ENCODE data around the gene NOX5. TPM values are rescaled to one million over a fixed set of nuclear protein-coding genes. Genes with fewer than 3 reads are reported as not detected.
"Not testable (repeated sequence)": the region's sequence is repeated elsewhere in the genome, so short reads cannot be mapped to it uniquely, and the experiment has no call there.

Gene NOX5
- total RNA-seq, 2 donors from 2014 or later = not detected

DNA sequence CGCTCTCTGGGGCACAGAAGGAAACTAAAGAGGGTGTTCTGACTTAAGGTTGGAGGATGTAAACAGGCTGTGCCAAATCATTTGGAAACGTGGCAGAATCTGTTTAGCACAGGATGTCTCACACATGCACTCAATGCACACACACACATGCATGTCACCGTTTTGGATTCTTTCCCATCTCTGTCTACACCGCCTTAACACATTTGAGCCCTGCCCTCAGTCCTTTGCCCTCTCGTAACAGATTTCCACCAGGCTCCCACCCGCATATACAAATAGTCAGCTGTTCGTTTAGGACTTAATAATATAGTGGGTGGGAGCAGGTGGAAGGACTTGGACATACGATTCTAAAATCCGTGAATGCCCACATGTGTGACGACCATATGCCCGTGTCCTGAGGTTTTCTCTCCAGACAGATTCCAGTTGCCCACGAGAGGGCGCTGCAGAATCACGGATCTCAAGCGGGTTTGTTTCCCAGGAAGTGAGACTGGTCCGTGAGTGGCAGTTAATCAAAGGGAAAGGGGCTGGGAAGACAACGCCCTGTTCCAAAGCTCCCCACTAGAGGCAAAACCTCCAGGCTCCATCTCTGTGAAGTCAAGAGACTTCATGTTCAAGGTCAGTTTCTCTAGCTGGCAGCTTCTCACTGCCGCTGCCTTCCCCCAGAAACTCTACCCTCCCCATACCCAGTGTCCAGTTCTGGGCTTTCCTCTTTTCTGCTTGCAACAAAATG, 44.5 kb downstream of the NOX5 start:
- Mint-ChIP-seq H3K4me3 (no peak overlapping the region), H3K4me1 (peaks cover 13% of the 10 kb centered on the region), H3K27ac (peak overlapping the region; percentile 74), H3K27me3 (peaks cover 21% of the 10 kb centered on the region), H3K36me3 (ENCODE audit: low read depth) (peaks cover 5% of the 10 kb centered on the region)
- ATAC-seq = peak; percentile 60
- peak; percentile 52 to 61 (median 57) for DNase-seq
- no peaks in the 10 kb centered on the region for H3K9me3 ChIP-seq (ENCODE audit: control insufficient read depth, low read length, poor library complexity, severe bottlenecking)

DNA sequence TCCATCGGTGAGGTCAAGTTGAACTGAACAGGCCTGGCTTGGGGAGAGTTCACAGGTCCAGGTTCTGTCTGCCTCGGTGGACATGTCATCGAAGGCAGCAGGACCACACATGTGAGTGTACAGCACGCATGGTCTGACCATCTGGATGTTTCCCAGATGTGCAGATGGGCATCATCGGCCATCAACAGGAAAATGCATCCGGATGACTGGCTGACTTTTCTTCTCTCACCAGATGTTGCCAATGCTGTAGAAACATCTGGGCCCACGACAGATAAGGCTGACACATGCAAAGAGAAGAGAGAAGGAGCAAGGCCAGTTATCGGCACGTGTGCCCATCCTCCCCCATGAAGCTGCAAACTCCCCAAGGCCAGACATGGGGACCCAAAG, 45.1 kb downstream of the NOX5 start:
- ATAC-seq (no peak), DNase-seq (no peak)

DNA sequence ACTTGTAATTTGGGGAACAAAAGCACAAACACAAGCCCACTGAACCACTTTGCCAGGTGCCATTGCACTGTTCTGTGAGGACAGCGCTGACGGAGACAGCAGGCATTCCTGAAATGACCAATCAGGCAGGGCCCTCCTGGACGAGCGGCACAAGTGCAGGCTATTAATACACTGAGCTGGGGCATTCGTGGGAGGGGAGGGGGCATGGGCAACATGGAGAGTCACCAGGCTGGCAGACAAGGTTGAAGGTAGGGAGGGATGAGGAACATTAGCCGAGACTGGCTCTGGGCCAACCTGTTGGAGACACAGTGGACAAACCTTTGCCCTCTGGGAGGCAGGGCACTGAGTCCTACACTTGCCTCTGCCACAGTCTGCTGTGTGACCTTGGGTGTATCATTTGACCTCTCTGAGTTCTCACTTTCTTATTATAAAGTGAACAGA, 45.6 kb downstream of the NOX5 start:
- Mint-ChIP-seq H3K4me1 (peaks cover 11% of the 10 kb centered on the region), H3K36me3 (ENCODE audit: low read depth) (no peaks in the 10 kb centered on the region), H3K4me3 (no peak overlapping the region), H3K27ac (peak overlapping the region; percentile 74), H3K27me3 (peaks cover 15% of the 10 kb centered on the region)
- DNase-seq = no peak
- ATAC-seq = no peak
- H3K9me3 ChIP-seq (ENCODE audit: control insufficient read depth, low read length, poor library complexity, severe bottlenecking) = no peaks in the 10 kb centered on the region

More for the DNA sequence above, 45.1 kb downstream of the NOX5 start:
- Mint-ChIP-seq H3K4me1 (peaks cover 12% of the 10 kb centered on the region), H3K27ac (peak overlapping the region; percentile 74), H3K4me3 (no peak overlapping the region), H3K36me3 (ENCODE audit: low read depth) (peaks cover 2% of the 10 kb centered on the region), H3K27me3 (peaks cover 16% of the 10 kb centered on the region)
- no peaks in the 10 kb centered on the region for H3K9me3 ChIP-seq (ENCODE audit: control insufficient read depth, low read length, poor library complexity, severe bottlenecking)

DNA sequence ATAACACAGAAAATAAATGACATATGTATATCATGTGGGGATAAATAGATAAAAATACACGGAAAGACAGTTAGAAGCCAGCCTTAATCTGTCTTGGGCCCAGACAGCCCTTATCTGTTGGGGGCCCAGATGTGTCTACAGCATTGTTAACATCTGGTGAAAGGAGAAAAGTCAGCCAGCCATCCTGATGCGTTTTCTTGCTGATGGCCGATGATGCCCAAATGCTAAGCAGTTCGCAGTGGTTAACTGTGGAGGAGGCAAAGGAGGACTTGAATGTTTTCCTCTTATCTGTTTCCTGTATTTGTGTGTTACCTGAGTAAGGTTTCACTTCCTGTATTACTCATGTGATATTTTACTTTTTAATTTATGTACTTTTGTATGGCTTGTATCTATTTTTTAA, 46.2 kb downstream of the NOX5 start:
- ATAC-seq (peak; percentile 75), DNase-seq (no peak)
- H3K36me3 Mint-ChIP-seq (ENCODE audit: low read depth) = no peaks in the 10 kb centered on the region
- H3K9me3 ChIP-seq (ENCODE audit: control insufficient read depth, low read length, poor library complexity, severe bottlenecking) = no peaks in the 10 kb centered on the region
- H3K4me1 Mint-ChIP-seq = peaks cover 13% of the 10 kb centered on the region
- peak overlapping the region; percentile 74 for H3K27ac Mint-ChIP-seq
- H3K27me3 Mint-ChIP-seq = peaks cover 20% of the 10 kb centered on the region
- no peak overlapping the region for H3K4me3 Mint-ChIP-seq

DNA sequence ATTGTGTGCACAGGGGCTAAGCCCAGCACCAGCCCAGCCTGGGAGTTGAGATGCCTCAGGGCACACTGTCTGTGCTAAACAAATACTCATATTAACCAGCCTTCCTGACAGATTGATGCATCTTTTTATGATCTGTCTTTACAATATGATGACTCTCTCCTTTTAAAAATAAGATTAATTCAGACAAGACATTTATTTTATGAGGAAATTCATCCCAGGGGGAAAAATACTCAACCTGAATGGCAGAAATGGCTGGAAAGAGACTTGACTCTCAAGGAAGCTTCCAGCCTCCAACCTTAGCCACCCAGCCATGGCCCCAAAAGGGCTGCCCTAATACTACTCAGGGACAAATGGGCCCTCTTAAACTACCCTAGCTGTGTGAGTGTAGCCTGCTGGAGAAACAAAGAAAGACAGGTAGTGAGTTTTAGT, 46.9 kb downstream of the NOX5 start:
- ATAC-seq = no peak
- Mint-ChIP-seq H3K4me3 (no peak overlapping the region), H3K4me1 (peaks cover 13% of the 10 kb centered on the region), H3K36me3 (ENCODE audit: low read depth) (no peaks in the 10 kb centered on the region), H3K27me3 (peaks cover 20% of the 10 kb centered on the region), H3K27ac (peak overlapping the region; percentile 74)
- H3K9me3 ChIP-seq (ENCODE audit: control insufficient read depth, low read length, poor library complexity, severe bottlenecking) = no peaks in the 10 kb centered on the region
- DNase-seq = no peak

DNA sequence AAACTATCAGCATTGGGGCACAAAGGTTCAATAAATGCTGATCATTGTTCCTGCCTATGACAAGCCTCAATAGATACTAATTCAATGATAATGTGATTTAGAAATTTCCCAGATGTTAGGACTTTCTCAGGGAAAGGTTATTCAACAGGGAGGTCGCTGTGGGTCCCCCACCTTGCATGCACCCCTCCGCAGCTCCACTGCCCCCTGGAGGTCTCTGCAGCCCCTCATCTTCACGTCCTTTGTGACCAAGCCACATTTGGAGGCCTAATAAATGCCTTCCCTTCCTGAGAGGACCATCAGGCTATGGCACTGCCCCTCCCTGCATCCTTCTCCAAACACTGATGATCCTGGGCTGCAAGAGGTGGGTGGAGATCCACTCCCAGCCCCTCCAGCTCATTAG, 50.2 kb downstream of the NOX5 start:
- peaks cover 12% of the 10 kb centered on the region for H3K27me3 Mint-ChIP-seq
- no peak overlapping the region for H3K4me3 Mint-ChIP-seq
- no peaks in the 10 kb centered on the region for H3K36me3 Mint-ChIP-seq (ENCODE audit: low read depth)
- H3K9me3 ChIP-seq (ENCODE audit: control insufficient read depth, low read length, poor library complexity, severe bottlenecking) = no peaks in the 10 kb centered on the region
- peaks cover 7% of the 10 kb centered on the region for H3K4me1 Mint-ChIP-seq
- DNase-seq (no peak), ATAC-seq (no peak)
- H3K27ac Mint-ChIP-seq = no peak overlapping the region

DNA sequence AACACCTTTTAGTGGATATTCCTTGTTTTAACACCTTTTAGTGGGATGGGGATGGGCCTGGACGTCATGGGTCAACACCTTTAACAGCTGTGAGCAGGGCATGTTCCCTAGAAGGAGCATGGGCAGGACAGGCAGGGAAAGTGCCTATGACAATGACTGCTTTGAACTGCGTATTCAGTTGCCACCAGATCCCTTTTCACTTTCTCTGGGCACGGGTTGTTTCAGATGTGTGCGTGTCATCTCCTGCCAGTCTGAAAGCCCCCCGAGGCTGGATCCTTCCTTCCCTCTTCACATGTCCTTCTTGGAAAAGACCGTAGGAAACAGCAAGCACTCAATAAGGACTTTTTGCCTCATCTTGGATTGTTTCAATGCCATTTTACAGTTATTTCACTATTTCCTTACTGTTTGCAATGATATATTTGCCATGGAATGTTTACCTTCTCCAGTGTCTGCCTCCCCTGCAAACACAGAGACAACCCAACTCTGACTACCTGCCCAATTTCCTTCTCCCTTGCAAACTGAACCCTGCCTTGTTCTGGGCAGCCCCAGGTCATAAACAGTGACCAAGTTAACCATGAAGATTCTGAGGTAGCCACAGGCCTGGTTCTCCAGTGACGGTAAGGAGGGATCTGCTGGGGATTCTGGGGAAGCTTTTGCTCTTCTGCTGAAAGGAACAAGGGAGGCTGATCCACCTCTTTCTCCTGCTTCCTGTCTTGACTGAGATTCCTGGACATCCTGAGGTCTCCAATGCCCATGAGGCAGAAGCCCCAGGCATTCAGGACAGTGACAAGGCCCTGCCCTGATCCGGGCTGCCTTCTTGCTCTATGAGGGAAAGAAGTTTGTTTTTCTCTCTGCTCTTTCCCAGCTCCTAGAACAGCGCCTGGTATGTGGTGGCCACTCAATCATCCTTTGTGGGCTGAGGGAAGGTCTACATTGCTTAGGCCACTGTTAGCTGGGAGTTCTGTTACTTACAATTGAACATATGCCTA, 51.8 kb downstream of the NOX5 start:
- Mint-ChIP-seq H3K4me3 (no peak overlapping the region), H3K27ac (peak overlapping the region; percentile 63), H3K4me1 (peaks cover 4% of the 10 kb centered on the region), H3K27me3 (peaks cover 13% of the 10 kb centered on the region), H3K36me3 (ENCODE audit: low read depth) (no peaks in the 10 kb centered on the region)
- H3K9me3 ChIP-seq (ENCODE audit: control insufficient read depth, low read length, poor library complexity, severe bottlenecking) = no peaks in the 10 kb centered on the region
- DNase-seq (no peak), ATAC-seq (no peak)

DNA sequence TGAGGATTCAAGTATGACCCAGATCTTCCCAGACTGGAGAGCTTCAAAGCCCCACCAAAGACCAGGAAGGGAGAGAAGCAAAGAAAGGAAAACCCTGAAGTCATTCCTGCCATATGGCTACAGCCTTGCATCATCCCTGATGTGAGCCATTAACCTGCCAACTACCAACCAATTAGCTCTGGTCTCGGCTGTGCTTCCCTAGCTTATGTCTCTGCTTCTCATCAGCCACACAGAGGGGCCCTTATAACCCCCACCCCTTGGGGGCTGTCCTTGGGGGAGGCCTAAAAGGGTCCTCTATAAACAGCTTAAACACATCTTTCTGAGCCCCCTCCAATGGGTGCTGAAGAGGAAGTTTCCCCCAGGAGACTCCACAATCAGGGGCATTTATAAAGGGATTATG, 52.8 kb downstream of the NOX5 start:
- H3K27me3 Mint-ChIP-seq = peaks cover 23% of the 10 kb centered on the region
- H3K27ac Mint-ChIP-seq = no peak overlapping the region
- H3K4me3 Mint-ChIP-seq = no peak overlapping the region
- H3K9me3 ChIP-seq (ENCODE audit: control insufficient read depth, low read length, poor library complexity, severe bottlenecking) = no peaks in the 10 kb centered on the region
- no peak for ATAC-seq
- H3K36me3 Mint-ChIP-seq (ENCODE audit: low read depth) = no peaks in the 10 kb centered on the region
- H3K4me1 Mint-ChIP-seq = peaks cover 2% of the 10 kb centered on the region
- no peak for DNase-seq

DNA sequence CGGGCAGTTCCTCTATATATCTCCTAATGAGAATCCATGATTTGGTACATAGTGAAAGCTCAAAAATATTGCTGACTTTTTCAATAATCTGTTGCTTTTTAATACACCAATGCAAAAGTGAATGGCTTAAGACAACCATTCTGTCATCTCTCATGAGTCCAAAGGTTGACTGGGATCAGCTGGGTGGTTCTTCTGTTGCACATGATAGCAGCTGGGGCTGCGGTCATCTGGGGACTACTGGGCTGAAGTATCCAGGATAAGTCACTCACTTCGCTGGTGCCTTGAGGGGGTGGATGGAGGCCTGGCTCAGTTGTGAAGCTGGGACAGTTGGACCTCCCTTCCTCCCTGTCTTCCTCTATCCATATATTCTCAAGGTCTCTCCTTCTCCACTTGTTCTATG, 53.7 kb downstream of the NOX5 start:
- no peaks in the 10 kb centered on the region for H3K9me3 ChIP-seq (ENCODE audit: control insufficient read depth, low read length, poor library complexity, severe bottlenecking)
- no peak for ATAC-seq
- Mint-ChIP-seq H3K27ac (no peak overlapping the region), H3K4me1 (peaks cover 2% of the 10 kb centered on the region), H3K36me3 (ENCODE audit: low read depth) (no peaks in the 10 kb centered on the region), H3K4me3 (no peak overlapping the region), H3K27me3 (peaks cover 30% of the 10 kb centered on the region)
- no peak for DNase-seq

DNA sequence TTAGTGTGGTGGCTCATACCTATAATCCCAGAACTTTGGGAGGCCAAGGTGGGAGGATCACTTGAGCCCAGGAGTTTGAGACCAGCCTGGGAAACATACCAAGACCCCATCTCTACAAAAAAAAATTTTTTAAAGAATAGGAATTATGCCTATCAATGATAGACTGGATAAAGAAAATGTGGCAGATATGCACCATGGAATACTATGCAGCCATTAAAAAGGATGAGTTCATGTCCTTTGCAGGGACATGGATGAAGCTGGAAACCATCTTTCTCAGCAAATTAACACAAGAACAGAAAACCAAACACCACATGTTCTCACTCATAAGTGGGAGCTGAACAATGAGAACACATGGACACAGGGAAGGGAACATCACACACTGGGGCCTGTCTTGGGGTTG, 54.8 kb downstream of the NOX5 start:
- H3K9me3 ChIP-seq (ENCODE audit: control insufficient read depth, low read length, poor library complexity, severe bottlenecking); ATAC-seq; H3K4me1 Mint-ChIP-seq; DNase-seq; H3K27ac Mint-ChIP-seq; H3K36me3 Mint-ChIP-seq (ENCODE audit: low read depth); H3K4me3 Mint-ChIP-seq: not testable (repeated sequence)
- peaks cover 42% of the 10 kb centered on the region for H3K27me3 Mint-ChIP-seq

DNA sequence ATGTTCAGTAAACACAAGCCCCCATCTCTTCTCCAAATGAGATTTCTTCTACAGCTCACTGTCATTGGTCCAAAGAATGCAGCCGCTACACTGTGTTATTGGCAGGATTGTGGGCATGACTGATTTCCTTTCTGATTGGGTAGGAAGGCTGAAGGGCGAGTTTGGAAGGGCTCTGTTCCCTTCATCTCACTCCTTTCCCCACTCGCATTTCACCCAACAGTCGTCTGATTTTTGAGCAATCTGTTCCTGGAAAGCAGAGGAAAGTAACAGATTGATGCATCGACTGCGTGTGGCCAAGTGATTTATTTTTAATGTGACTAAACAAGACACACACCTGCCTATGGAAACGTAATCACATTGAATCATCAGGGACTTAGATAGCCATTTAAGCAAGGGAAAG, 55.5 kb downstream of the NOX5 start:
- Mint-ChIP-seq H3K36me3 (ENCODE audit: low read depth) (peaks cover 4% of the 10 kb centered on the region), H3K4me1 (peaks cover 16% of the 10 kb centered on the region), H3K4me3 (no peak overlapping the region), H3K27me3 (peaks cover 48% of the 10 kb centered on the region), H3K27ac (no peak overlapping the region)
- H3K9me3 ChIP-seq (ENCODE audit: control insufficient read depth, low read length, poor library complexity, severe bottlenecking) = no peaks in the 10 kb centered on the region
- ATAC-seq (no peak), DNase-seq (no peak)

DNA sequence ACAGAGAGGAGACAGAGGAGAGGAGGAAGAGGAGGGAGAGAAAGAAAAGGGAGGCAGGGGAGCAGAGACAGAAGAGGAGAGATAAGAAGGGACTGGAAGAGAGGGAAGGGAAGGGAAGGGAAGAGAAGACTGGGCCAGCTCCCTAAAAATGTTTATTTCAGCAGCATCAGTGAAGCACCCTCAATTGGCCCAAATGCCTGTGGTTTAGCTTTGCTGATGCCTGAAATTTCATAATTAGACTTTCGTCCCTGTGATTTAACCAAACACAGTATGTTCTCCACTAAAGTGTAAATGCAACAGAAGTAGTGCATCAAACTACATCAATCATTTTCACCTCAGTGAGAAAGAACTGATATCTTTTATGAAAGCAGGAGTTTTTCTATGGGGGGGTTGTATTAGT, 55.9 kb downstream of the NOX5 start:
- Mint-ChIP-seq H3K4me3 (no peak overlapping the region), H3K4me1 (peaks cover 15% of the 10 kb centered on the region), H3K36me3 (ENCODE audit: low read depth) (peaks cover 4% of the 10 kb centered on the region), H3K27ac (no peak overlapping the region), H3K27me3 (peaks cover 48% of the 10 kb centered on the region)
- no peak for ATAC-seq
- DNase-seq = no peak
- no peaks in the 10 kb centered on the region for H3K9me3 ChIP-seq (ENCODE audit: control insufficient read depth, low read length, poor library complexity, severe bottlenecking)

DNA sequence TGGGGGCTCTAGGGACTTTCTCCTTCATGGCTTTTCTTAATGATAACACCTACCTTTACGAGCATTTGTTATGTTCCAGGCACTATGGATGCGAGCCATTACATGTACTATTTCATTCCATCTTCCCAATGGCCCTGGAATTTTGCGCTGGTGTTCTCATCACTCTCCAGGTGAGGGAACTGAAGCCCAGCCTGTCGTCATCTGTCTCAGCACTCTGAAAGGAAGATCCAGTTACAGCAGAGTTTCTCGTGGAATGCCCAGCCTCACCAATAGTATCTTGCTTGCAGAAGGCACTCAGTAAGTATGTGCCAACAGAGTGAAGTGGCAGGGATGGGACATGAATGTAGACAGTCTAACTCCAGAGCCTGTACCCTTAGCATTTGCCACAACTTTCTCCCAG, 56.8 kb downstream of the NOX5 start:
- H3K4me3 Mint-ChIP-seq = no peak overlapping the region
- no peak for ATAC-seq
- H3K9me3 ChIP-seq (ENCODE audit: control insufficient read depth, low read length, poor library complexity, severe bottlenecking) = no peaks in the 10 kb centered on the region
- no peak overlapping the region for H3K27ac Mint-ChIP-seq
- peaks cover 55% of the 10 kb centered on the region for H3K27me3 Mint-ChIP-seq
- DNase-seq = no peak
- peaks cover 14% of the 10 kb centered on the region for H3K4me1 Mint-ChIP-seq
- peaks cover 4% of the 10 kb centered on the region for H3K36me3 Mint-ChIP-seq (ENCODE audit: low read depth)

All from T-helper 17 cell (primary cell).